Neural progenitor cell (in vitro differentiated cells): ENCODE results near the gene FBXW4.

Experiments used
- CTCF ChIP-seq: fragments of 200-600 bp; sonication (generic); IDR thresholded peaks from 2 replicates; pipeline ENCODE4 v1.5.1; 2017; ENCODE audit warnings: antibody characterized with exemption, mild to moderate bottlenecking
- EZH2 ChIP-seq: fragments of 200-600 bp; sonication (generic); IDR thresholded peaks from 2 replicates; pipeline ENCODE4 v1.6.1; 2017; ENCODE audit warnings: antibody characterized with exemption, mild to moderate bottlenecking, moderate library complexity

DNA sequence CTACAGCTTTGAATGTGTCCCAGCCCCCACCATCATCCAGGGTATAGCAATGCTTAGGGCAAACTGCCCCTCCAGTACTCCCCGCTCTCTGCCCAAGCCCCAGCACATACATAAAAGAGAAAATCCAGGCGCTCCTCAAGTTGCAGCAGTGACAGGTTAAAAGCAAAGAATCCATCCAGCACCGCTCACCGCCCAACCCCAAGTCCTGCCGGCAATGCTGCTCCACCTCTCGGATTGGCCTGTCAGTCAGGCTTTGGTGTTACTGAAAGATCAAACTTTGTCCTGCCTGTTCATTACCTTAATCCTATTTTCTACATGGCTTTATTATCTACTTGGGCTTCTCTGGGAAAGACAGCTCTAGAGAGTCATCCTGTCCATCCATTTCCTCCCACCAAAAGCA is 75.0 kb downstream of the FBXW4 start:
- TF ChIP-seq EZH2 (no peak), CTCF (no peak)
